H1 (cell line): ENCODE data around the gene CPSF4. TPM values are rescaled to one million over a fixed set of nuclear protein-coding genes. Genes with fewer than 3 reads are reported as not detected.
A peak's percentile ranks its signal among the peaks of the same experiment; 100 is the strongest.

Experiments used
- CTCF ChIA-PET: fragments of 300-600 bp; sonication (Branson Sonifier 250); formaldehyde crosslinking; loops from one replicate; lab custom pipeline; 2021; ENCODE audit not compliant: partially characterized antibody; lab: Charles Lee
- POLR2A ChIA-PET: fragments of 300-600 bp; sonication (Branson Sonifier 250); formaldehyde crosslinking; loops from one replicate; lab custom pipeline; 2021; ENCODE audit warnings: inconsistent platforms; ENCODE audit not compliant: partially characterized antibody; lab: Charles Lee
- DNase-seq, 2 experiments: peaks; one replicate each; pipeline versions ENCODE4 v3.0.0 to v3.0.0-alpha.2; 2010 to 2022; ENCODE audit warnings: low spot score in 2 of 2, low read depth in 1 of 2, mixed read lengths in 1 of 2
- FAIRE-seq: peaks from 2 replicates; lab custom pipeline; 2011; peaks lifted over from hg19 to GRCh38; lab: Jason Lieb, UNC
- H2AFZ ChIP-seq: 2 replicates; pipeline ENCODE4 v1.8.1; 2012; ENCODE audit warnings: low read length, inconsistent platforms
- H2AK5ac ChIP-seq: 2 replicates; pipeline ENCODE4 v1.6.1; 2013; ENCODE audit warnings: low read depth, low read length
- H2BK120ac ChIP-seq: replicated peaks from 2 replicates; pipeline ENCODE3; 2013; ENCODE audit warnings: low read depth, low read length, inconsistent platforms
- H2BK12ac ChIP-seq: 2 replicates; pipeline ENCODE4 v1.6.1; 2013; ENCODE audit warnings: low read depth, low read length
- H2BK15ac ChIP-seq: 2 replicates; pipeline ENCODE4 v1.6.1; 2013; ENCODE audit warnings: low read length
- H2BK20ac ChIP-seq: 2 replicates; pipeline ENCODE4 v1.6.1; 2013; ENCODE audit warnings: low read length
- H2BK5ac ChIP-seq: 2 replicates; pipeline ENCODE4 v1.6.1; 2013; ENCODE audit warnings: low read depth, low read length
- H3K14ac ChIP-seq: 2 replicates; pipeline ENCODE4 v1.6.1; 2013; ENCODE audit warnings: inconsistent platforms; ENCODE audit not compliant: insufficient read length
- H3K18ac ChIP-seq: 2 replicates; pipeline ENCODE4 v1.6.1; 2013; ENCODE audit warnings: low read length; ENCODE audit errors: extremely low read depth
- H3K23ac ChIP-seq: 2 replicates; pipeline ENCODE4 v1.6.1; 2013; ENCODE audit warnings: inconsistent platforms; ENCODE audit not compliant: insufficient read length
- H3K23me2 ChIP-seq: 2 replicates; pipeline ENCODE4 v1.6.1; 2013; ENCODE audit warnings: low read depth, low read length
- H3K27ac ChIP-seq: 2 replicates; pipeline ENCODE4 v1.6.1; 2011; ENCODE audit warnings: low read depth, low read length, inconsistent platforms
- H3K27me3 ChIP-seq, 4 experiments: replicated peaks in 1 of 4; 1 replicate in 1 of 4; 2 replicates in 3 of 4; pipeline versions ENCODE4 v1.6.1 to v1.8.1; 2011 to 2013; ENCODE audit warnings: low read length in 3 of 4, mild to moderate bottlenecking in 3 of 4, inconsistent platforms in 2 of 4, mixed read lengths in 2 of 4, moderate library complexity in 1 of 4; ENCODE audit not compliant: control insufficient read depth in 3 of 4, insufficient read depth in 3 of 4; ENCODE audit errors: extremely low read depth in 1 of 4
- H3K36me3 ChIP-seq, 4 experiments: 2 replicates each; pipeline versions ENCODE4 v1.6.1 to v1.8.1; 2011 to 2013; ENCODE audit warnings: mild to moderate bottlenecking in 4 of 4, low read length in 3 of 4, moderate library complexity in 2 of 4, control low read depth in 1 of 4, inconsistent platforms in 1 of 4; ENCODE audit not compliant: insufficient read depth in 4 of 4, control insufficient read depth in 2 of 4
- H3K4ac ChIP-seq: replicated peaks from 2 replicates; pipeline ENCODE3; 2013; ENCODE audit warnings: low read length, low read depth, mixed read lengths, inconsistent platforms; ENCODE audit not compliant: insufficient read length
- H3K4me1 ChIP-seq, 4 experiments: replicated peaks in 1 of 4; 1 replicate in 1 of 4; 2 replicates in 3 of 4; pipeline versions ENCODE4 v1.6.1 to v1.8.1; 2011 to 2013; ENCODE audit warnings: low read length in 3 of 4, inconsistent platforms in 2 of 4, mixed read lengths in 1 of 4; ENCODE audit not compliant: insufficient read depth in 4 of 4, control insufficient read depth in 3 of 4
- H3K4me2 ChIP-seq, 2 experiments: 2 replicates each; pipeline versions ENCODE4 v1.6.1 to v1.8.1; 2011 to 2013; ENCODE audit warnings: low read depth in 2 of 2, low read length in 2 of 2, control low read depth in 1 of 2, inconsistent platforms in 1 of 2, mild to moderate bottlenecking in 1 of 2; ENCODE audit not compliant: insufficient read depth in 1 of 2
- H3K4me3 ChIP-seq, 4 experiments: fragments of 200-600, 300-600 bp in 1 of 4; sonication (generic), shearing (Covaris generic), sonication (Bioruptor Twin) in 1 of 4; 2 replicates each; pipeline versions ENCODE4 v1.5.1 to v1.8.1; 2011 to 2016; ENCODE audit warnings: low read length in 4 of 4, low read depth in 3 of 4, control low read depth in 2 of 4, inconsistent platforms in 2 of 4, mild to moderate bottlenecking in 2 of 4, mixed read lengths in 1 of 4, moderate library complexity in 1 of 4; ENCODE audit not compliant: insufficient read depth in 2 of 4; ENCODE audit errors: extremely low read depth in 1 of 4
- H3K56ac ChIP-seq: replicated peaks from 2 replicates; pipeline ENCODE3; 2013; ENCODE audit warnings: low read depth, mild to moderate bottlenecking, mixed read lengths, low read length, inconsistent platforms; ENCODE audit not compliant: insufficient read length
- H3K79me1 ChIP-seq: 2 replicates; pipeline ENCODE4 v1.6.1; 2013; ENCODE audit warnings: low read depth, low read length, control low read depth
- H3K79me2 ChIP-seq, 2 experiments: 2 replicates each; pipeline versions ENCODE4 v1.6.1 to v1.8.1; 2012 to 2013; ENCODE audit warnings: low read length in 2 of 2, mild to moderate bottlenecking in 2 of 2, inconsistent platforms in 1 of 2; ENCODE audit not compliant: insufficient read depth in 2 of 2, control insufficient read depth in 1 of 2
- H3K9ac ChIP-seq, 4 experiments: replicated peaks in 1 of 4; 1 replicate in 1 of 4; 2 replicates in 3 of 4; pipeline versions ENCODE4 v1.6.1 to v1.8.1; 2011 to 2013; ENCODE audit warnings: low read depth in 3 of 4, low read length in 3 of 4, control low read depth in 2 of 4, mild to moderate bottlenecking in 2 of 4, moderate library complexity in 2 of 4, inconsistent platforms in 1 of 4; ENCODE audit errors: extremely low read depth in 1 of 4
- H3K9me3 ChIP-seq, 2 experiments: 2 replicates each; pipeline versions ENCODE4 v1.6.1 to v1.8.1; 2012 to 2013; ENCODE audit warnings: mild to moderate bottlenecking in 2 of 2, moderate library complexity in 2 of 2, control low read depth in 1 of 2, inconsistent platforms in 1 of 2, low read depth in 1 of 2, low read length in 1 of 2, mixed read lengths in 1 of 2; ENCODE audit not compliant: insufficient read depth in 2 of 2
- H4K20me1 ChIP-seq, 2 experiments: replicated peaks in 1 of 2; 2 replicates each; pipeline versions ENCODE3 to v1.8.1; 2011 to 2013; ENCODE audit warnings: inconsistent platforms in 2 of 2, low read length in 2 of 2, mild to moderate bottlenecking in 1 of 2; ENCODE audit not compliant: insufficient read depth in 2 of 2, control insufficient read depth in 1 of 2
- H4K5ac ChIP-seq: 2 replicates; pipeline ENCODE4 v1.6.1; 2013; ENCODE audit warnings: low read length, low read depth, mixed read lengths, inconsistent platforms; ENCODE audit not compliant: insufficient read length
- H4K8ac ChIP-seq: 2 replicates; pipeline ENCODE4 v1.8.0; 2013; ENCODE audit warnings: mild to moderate bottlenecking, moderate library complexity, low read length, inconsistent platforms; ENCODE audit not compliant: insufficient read depth; ENCODE audit errors: extremely low read depth
- H4K91ac ChIP-seq: replicated peaks from 2 replicates; pipeline ENCODE3; 2013; ENCODE audit warnings: low read length, mixed read lengths, inconsistent platforms; ENCODE audit not compliant: insufficient read length
- POLR2AphosphoS5 ChIP-seq: IDR thresholded peaks from 2 replicates; pipeline ENCODE4 v1.6.1; 2011; ENCODE audit warnings: low read depth, low read length
- WGBS, 2 experiments: shearing (Covaris generic) in 1 of 2; methylation state at CpG; one replicate each; pipeline versions ENCODE4 v1.1.6 to v1.1.7; 2013 to 2015; ENCODE audit warnings: low lambda C conversion rate in 2 of 2, mixed read lengths in 2 of 2, inconsistent platforms in 1 of 2, low coverage in 1 of 2, missing lambda C conversion rate in 1 of 2; ENCODE audit not compliant: insufficient replicate concordance in 2 of 2, insufficient coverage in 1 of 2, insufficient read length in 1 of 2; ENCODE audit errors: extremely low coverage in 1 of 2, missing lambda C conversion rate in 1 of 2; 5-methylcytosine and 5-hydroxymethylcytosine counted together
- polyA plus RNA-seq, 7 experiments: library from polyadenylated mRNA; depleted of rRNA in 3 of 7; stranded (reverse) in 5 of 7; unstranded in 2 of 7; fragments of >200 nt in 5 of 7; fragments of 200-250 nt in 2 of 7; gene quantifications; 1 replicate in 5 of 7; 2 replicates in 1 of 7; 4 replicates in 1 of 7; pipeline versions ENCODE4 v1.2.1 to v1.2.3, GENCODE V29; 2011 to 2013; ENCODE audit warnings: missing spikeins in 2 of 7, mixed read lengths in 2 of 7
- total RNA-seq: library from RNA; stranded (reverse); fragmentation: NEBNext Ultra II Directional; extraction: Animal tissue kit (Norgen Biotek cat#: 25700); gene quantifications from 2 replicates; pipeline ENCODE4 v1.2.1, GENCODE V29; 2021
- TF ChIP-seq, protein P1 (sequence below), 3 experiments: IDR thresholded peaks; 1 replicate in 2 of 3; 2 replicates in 1 of 3; pipeline versions ENCODE4 v1.5.1 to v1.6.1; 2011; ENCODE audit warnings: low read length in 3 of 3, mild to moderate bottlenecking in 3 of 3, inconsistent platforms in 2 of 3, low read depth in 1 of 3, moderate library complexity in 1 of 3; ENCODE audit not compliant: insufficient read depth in 1 of 3; ENCODE audit errors: control extremely low read depth in 1 of 3

The CPSF4 gene
- total and polyA plus RNA-seq, 2 of the 8 experiments (the other 6 are each of a cell fraction or from before 2014, with no cell fraction given): 77.5 to 103 TPM

DNA sequence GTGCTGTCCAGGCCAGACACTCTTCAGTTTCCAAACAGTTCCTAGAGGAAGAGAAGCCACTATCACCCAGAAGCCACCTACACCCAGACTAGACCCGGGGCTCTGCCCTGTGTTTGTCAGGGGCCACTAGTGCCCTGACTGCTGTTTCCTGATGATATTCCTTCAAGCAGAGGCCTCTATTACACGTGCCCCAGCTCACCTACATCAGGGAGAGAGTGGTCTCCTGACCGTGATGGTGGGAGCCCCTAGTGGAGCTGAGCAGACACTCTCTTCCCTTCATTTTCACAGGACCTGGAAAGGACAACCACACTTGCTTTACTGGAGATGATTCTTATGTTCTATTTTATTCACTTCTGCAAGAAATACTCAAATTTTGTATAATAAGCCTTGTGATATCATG is 52.1 kb downstream of the CPSF4 start:
- H3K14ac ChIP-seq: no peak overlapping the region
- no peak overlapping the region for H2AK5ac ChIP-seq
- H3K79me1 ChIP-seq: no peaks in the 10 kb centered on the region
- ChIA-PET CTCF (interaction anchor here (0.5 to 1.6 kb wide), 3 partner anchors 42 to 385 kb away, joined by 3 to 4 read pairs (median 3); no protein-coding TSS in a partner anchor), POLR2A (interaction anchor here (1.0 to 1.7 kb wide), 6 partner anchors 15 to 126 kb away, joined by 3 to 6 read pairs (median 4); partner anchors contain the start of genes ZNF789 and ZSCAN25)
- peaks cover 15 to 19% of the 10 kb centered on the region in 2 experiments for H3K9me3 ChIP-seq
- no peak overlapping the region for H3K56ac ChIP-seq
- WGBS, 2 experiments: 82% methylated on average over 3 of the region's 3 CpGs; no CpG with 5 or more reads in 1 of the 2 experiments
- no peak overlapping the region for H3K9ac ChIP-seq
- FAIRE-seq (no peak), DNase-seq (no peak)
- peaks cover 4 to 34% (median 21%) of the 10 kb centered on the region in 4 experiments; a peak in 7 of 8 replicates for H3K36me3 ChIP-seq
- H3K27ac ChIP-seq: no peak overlapping the region
- peaks cover 0 to 1% of the 10 kb centered on the region in 2 experiments for H4K20me1 ChIP-seq
- TF ChIP-seq, protein P1, sequence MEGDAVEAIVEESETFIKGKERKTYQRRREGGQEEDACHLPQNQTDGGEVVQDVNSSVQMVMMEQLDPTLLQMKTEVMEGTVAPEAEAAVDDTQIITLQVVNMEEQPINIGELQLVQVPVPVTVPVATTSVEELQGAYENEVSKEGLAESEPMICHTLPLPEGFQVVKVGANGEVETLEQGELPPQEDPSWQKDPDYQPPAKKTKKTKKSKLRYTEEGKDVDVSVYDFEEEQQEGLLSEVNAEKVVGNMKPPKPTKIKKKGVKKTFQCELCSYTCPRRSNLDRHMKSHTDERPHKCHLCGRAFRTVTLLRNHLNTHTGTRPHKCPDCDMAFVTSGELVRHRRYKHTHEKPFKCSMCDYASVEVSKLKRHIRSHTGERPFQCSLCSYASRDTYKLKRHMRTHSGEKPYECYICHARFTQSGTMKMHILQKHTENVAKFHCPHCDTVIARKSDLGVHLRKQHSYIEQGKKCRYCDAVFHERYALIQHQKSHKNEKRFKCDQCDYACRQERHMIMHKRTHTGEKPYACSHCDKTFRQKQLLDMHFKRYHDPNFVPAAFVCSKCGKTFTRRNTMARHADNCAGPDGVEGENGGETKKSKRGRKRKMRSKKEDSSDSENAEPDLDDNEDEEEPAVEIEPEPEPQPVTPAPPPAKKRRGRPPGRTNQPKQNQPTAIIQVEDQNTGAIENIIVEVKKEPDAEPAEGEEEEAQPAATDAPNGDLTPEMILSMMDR (IDR thresholded peaks at IDR 0.05; ENCODE audit: control extremely low read depth in 1 of 3, insufficient read depth in 1 of 3, low read depth in 1 of 3, low read length in 3 of 3): peak; percentile 2 to 20 (median 8); a peak in 2 of 4 replicates
- TF ChIP-seq POLR2AphosphoS5: no peak
- H4K8ac ChIP-seq: no peak overlapping the region
- H2BK12ac ChIP-seq: no peak overlapping the region
- H3K23ac ChIP-seq: no peak overlapping the region
- no peak overlapping the region for H3K4me2 ChIP-seq
- no peak overlapping the region for H3K4me3 ChIP-seq
- no peaks in the 10 kb centered on the region for H3K27me3 ChIP-seq
- H3K23me2 ChIP-seq: no peaks in the 10 kb centered on the region
- H3K4ac ChIP-seq: no peak overlapping the region
- no peak overlapping the region for H2BK120ac ChIP-seq
- no peak overlapping the region for H4K5ac ChIP-seq
- H3K4me1 ChIP-seq: no peaks in the 10 kb centered on the region
- no peak overlapping the region for H3K18ac ChIP-seq
- H4K91ac ChIP-seq: no peak overlapping the region
- H2AFZ ChIP-seq: no peak overlapping the region
- H2BK5ac ChIP-seq: no peak overlapping the region
- H2BK20ac ChIP-seq: no peak overlapping the region
- H2BK15ac ChIP-seq: no peak overlapping the region
- no peaks in the 10 kb centered on the region for H3K79me2 ChIP-seq
